ENCODE measurements around the gene STX8. TPM values are rescaled to one million over a fixed set of nuclear protein-coding genes. Genes with fewer than 3 reads are reported as not detected.

STX8 gene
- total and polyA plus RNA-seq, 8 donors = 26.9 to 37.4 (median 32.3) TPM

DNA sequence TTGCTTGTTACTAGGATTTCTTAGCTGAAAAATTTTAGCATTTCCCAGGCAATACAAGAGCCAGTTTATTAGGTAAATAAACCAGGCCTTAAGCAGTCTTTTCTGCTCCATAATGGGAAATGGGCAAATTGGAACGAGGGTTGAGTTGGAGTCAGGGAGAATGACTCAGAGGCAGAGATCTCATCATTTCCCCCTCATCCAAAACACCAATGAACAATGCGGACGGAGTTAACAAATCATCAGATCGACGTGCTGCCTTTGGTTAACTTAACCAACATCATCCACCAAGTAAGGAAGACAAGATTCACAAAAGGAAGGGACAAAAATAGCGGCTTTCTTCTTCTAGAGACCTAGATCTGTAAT, 243.5 kb downstream of the STX8 start:
- no peak for ATAC-seq
- TF ChIP-seq, protein P1, sequence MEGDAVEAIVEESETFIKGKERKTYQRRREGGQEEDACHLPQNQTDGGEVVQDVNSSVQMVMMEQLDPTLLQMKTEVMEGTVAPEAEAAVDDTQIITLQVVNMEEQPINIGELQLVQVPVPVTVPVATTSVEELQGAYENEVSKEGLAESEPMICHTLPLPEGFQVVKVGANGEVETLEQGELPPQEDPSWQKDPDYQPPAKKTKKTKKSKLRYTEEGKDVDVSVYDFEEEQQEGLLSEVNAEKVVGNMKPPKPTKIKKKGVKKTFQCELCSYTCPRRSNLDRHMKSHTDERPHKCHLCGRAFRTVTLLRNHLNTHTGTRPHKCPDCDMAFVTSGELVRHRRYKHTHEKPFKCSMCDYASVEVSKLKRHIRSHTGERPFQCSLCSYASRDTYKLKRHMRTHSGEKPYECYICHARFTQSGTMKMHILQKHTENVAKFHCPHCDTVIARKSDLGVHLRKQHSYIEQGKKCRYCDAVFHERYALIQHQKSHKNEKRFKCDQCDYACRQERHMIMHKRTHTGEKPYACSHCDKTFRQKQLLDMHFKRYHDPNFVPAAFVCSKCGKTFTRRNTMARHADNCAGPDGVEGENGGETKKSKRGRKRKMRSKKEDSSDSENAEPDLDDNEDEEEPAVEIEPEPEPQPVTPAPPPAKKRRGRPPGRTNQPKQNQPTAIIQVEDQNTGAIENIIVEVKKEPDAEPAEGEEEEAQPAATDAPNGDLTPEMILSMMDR (IDR thresholded peaks at IDR 0.05) = no peak
- no peak for FAIRE-seq
- 92 to 93% methylated on average over 6 of the region's 6 CpGs for WGBS, 2 donors
- H3K9me3 ChIP-seq = no peaks in the 10 kb centered on the region
- intact Hi-C loops (cut with DNase I) = no loop called here
- no peaks in the 10 kb centered on the region for H3K36me3 ChIP-seq
- peak overlapping the region in 2 of 4 donors; percentile 28 to 45 for H3K27ac ChIP-seq
- H3K4me1 ChIP-seq = no peaks in the 10 kb centered on the region
- no peaks in the 10 kb centered on the region for H3K27me3 ChIP-seq
- H3K4me3 ChIP-seq = no peak overlapping the region
- no peak for DNase-seq

GRCh38 chr17:9331279-9332131, 244.1 kb downstream of the STX8 start:
- intact Hi-C loops (cut with DNase I) = no loop called here
- no peaks in the 10 kb centered on the region for H3K36me3 ChIP-seq
- TF ChIP-seq, protein P1 (IDR thresholded peaks at IDR 0.05) = no peak
- FAIRE-seq (no peak), DNase-seq (no peak), ATAC-seq (peak; percentile 40 to 69 (median 59))
- 61 to 71% methylated on average over 16 of the region's 16 CpGs for WGBS, 2 donors
- H3K27ac ChIP-seq = peak overlapping the region in 2 of 4 donors; percentile 28 to 45
- no peaks in the 10 kb centered on the region for H3K27me3 ChIP-seq
- H3K9me3 ChIP-seq = no peaks in the 10 kb centered on the region
- no peaks in the 10 kb centered on the region for H3K4me1 ChIP-seq
- no peak overlapping the region for H3K4me3 ChIP-seq

DNA sequence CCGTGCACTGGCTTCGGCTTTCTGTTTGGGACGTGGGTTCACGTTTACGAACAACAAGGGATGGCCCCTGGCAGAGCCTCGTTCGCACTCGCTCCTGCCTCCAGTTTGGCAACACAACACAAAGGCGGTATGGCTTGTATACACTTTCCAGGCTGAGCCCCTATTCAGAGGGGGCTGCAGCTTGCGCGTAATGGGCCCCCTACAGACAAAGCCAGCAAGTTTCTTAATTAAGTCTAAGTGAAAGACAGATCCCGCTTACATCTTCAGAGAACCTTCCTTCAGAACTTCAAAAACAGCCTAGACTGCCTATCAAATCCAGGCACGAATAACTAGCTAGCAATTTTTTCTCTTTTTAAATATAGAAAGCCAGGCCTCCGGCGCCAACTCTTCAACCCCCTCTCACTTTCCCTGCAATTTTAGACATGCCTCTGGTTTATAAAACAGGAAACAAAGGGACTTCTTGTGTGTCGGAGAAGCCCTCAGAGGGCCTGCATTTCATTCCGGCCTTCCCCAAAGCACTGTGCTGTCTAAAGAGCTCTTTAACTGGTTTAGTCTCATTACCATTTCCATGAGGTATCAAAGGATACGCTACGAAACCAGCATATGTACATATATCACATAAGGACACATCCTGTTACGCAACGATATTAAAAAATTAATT, 244.9 kb downstream of the STX8 start:
- 84 to 86% methylated on average over 21 of the region's 21 CpGs for WGBS, 2 donors
- TF ChIP-seq, protein P1 (IDR thresholded peaks at IDR 0.05) = no peak
- H3K36me3 ChIP-seq = no peaks in the 10 kb centered on the region
- ATAC-seq (peak in 1 of 4 donors; percentile 37), DNase-seq (no peak), FAIRE-seq (no peak)
- H3K4me1 ChIP-seq = no peaks in the 10 kb centered on the region
- no peak overlapping the region for H3K27ac ChIP-seq
- no peaks in the 10 kb centered on the region for H3K9me3 ChIP-seq
- intact Hi-C loops (cut with DNase I) = no loop called here
- H3K4me3 ChIP-seq = no peak overlapping the region
- H3K27me3 ChIP-seq = no peaks in the 10 kb centered on the region

DNA sequence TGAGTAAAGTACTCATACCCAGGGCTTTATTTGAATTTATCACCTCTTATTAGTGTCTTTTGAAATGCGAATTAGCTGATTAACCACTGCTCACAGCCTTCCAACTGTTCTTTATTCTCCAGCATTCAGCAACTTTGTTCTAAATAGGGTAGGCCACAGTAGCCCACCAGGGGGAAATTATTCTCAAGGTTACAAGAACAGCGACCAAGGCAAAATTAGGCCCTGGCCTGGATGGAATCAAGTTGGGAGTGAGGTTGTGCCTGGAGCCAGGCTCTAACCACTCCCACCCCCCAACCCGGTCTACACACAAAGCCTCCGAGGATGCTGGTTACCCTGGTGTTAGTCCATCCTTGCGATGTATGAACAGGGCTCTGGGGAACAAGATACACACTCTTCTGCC, 245.5 kb downstream of the STX8 start:
- no peaks in the 10 kb centered on the region for H3K4me1 ChIP-seq
- TF ChIP-seq, protein P1 (IDR thresholded peaks at IDR 0.05) = no peak
- H3K9me3 ChIP-seq = no peaks in the 10 kb centered on the region
- H3K27me3 ChIP-seq = no peaks in the 10 kb centered on the region
- 95 to 97% methylated on average over 5 of the region's 5 CpGs for WGBS, 2 donors
- DNase-seq (no peak), FAIRE-seq (no peak), ATAC-seq (no peak)
- intact Hi-C loops (cut with DNase I) = no loop called here
- H3K36me3 ChIP-seq = no peaks in the 10 kb centered on the region
- no peak overlapping the region for H3K27ac ChIP-seq
- H3K4me3 ChIP-seq = no peak overlapping the region
